Stimulated activated CD4-positive, alpha-beta T cell treated with anti-CD3 and anti-CD28 coated beads, Interleukin-1b, Interleukin-23, amount 100 ng/mL, for 24 hours (primary cell): ENCODE data around the gene XYLT2.
A peak's percentile ranks its signal among the peaks of the same experiment; 100 is the strongest.

ENCODE experiments used
- DNase-seq, 4 experiments: peaks; one replicate each; pipeline ENCODE4 v3.0.0-alpha.2; 2020; ENCODE audit warnings: low read depth in 4 of 4, low spot score in 1 of 4

Gene XYLT2

DNA sequence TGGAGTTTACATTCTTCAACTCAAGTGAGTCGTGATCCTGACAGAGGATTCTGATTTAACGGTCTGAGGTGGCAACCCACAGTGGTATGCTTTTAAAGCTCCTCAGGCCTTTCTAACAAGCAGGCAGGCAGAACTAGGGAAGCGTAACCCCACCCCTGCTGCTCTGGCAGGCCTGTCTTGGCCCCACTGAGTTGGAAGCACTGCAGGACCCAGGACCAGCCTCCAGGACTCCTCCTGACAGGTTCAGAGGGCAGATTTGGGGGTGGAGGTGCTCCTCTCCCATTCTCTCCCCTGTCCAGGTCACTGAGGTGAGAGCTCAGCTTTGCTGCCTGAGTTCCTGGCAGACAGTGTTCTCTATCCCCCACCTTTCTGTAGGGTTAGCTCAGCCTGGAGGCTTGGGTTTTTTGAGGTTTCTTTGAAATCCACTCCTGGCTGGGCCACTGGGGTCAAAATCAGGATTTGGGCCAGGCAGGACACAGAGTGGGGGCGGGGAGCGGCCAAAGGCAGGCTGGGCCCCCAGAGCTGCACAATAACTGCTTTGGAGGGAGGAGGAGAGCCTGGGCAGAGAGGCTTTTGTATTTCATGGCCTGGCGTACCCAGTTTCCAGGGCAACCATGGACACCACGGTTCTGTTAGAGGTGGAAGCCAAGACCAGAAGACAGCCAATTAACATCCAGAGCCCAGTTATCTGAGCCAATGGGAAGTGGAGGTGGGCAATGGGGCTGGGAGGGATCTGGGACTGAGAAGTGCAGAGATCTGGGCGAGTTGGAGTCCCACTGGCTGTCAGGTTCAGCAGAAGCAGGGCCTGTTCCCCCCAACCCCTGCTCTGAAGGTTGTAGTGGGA lies 17.5 kb downstream of the XYLT2 start:
- DNase-seq = no peak

DNA sequence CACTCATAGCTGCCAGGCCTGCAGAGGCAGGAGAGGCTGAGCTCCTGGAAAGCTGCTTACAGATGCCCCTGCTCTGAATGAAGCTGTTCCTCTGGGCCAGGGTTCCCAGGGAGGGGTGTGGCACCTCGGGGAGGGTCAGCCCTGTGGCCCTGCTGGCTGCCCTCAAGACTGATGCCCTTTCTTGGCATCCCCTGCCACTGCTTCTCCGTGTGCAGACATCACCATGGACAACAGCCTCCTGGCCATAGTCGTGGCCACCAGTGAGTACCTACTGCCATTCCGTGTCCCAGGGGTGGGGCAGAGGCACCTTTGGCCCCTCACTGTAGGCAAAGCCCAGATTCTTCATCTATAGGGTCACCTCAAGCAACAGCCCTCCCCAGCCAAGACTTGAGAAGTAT lies 18.1 kb downstream of the XYLT2 start:
- DNase-seq = no peak

DNA sequence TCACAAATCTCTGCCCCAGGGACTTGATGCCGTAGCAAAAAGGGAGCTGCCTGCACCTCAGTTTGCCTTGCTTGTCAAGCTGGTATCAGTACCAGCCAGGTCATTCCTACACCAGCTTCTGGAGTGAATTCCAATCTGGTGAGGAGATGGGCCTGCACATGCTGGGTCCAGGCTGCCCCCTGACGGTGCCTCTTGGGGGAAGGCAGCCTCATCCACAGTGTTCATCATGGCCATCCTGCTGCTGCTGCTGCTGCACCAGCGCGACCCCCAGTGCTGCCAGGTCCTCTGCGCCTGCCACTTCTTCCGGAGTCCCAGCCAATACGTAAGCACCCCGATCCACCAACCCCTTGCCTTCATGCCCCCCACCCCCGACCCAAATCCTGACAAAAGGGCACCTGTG lies 18.8 kb downstream of the XYLT2 start:
- no peak for DNase-seq

DNA sequence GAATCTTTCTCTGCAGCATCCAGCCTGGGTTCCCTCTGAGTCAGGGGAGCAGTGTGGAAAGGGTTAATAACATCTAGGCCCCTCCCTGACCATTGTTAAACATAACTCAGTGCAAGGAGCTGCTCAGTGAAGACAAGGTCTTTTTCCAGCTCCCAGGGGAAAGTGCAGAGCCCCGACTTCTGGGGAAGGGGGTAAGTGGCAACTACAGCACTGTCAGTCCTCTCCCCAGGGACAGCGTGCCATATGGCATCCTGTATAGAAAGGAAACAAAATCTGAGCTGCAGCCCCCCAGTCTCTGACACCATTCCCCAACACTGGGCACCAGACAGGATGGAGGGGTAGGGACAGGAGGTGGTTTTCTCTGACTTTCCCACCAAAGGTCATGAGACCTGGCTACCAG lies 19.2 kb downstream of the XYLT2 start:
- DNase-seq = no peak

DNA sequence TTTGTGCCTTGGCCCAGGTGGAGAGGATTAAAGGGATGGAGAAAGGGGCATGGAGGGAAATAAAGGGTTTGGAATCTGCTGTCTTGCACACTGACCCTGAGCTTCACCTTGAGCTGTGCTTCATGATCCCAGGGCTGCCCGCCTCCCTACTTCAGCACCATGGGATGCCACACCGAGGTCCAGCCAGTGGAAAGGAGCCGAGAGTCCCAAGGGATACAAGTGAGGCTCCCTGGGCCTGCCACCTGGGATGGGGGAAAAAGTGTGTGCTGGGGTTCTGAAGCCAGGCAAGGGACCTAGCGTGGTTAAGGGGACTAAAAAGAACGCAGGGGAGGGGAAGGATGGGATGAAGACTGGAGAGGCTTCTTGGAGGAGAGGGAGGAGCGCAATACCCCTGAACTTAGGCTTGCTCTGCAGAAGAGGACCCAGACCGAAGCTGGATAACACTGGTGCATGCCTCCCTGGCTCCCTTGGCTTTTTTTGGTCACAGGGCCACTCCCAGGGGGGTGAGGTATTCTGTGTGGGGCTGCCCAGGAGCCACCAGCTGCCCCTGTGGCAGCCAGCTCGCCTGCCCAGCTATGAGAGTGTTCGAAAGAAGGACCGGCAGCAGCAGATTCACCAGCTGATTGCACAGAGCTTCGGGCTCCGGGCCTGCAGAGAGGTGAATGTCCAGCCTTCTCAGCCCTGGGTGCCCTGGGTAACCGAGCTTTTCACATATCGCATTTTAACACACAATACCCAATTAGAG lies 19.9 kb downstream of the XYLT2 start:
- DNase-seq = no peak

DNA sequence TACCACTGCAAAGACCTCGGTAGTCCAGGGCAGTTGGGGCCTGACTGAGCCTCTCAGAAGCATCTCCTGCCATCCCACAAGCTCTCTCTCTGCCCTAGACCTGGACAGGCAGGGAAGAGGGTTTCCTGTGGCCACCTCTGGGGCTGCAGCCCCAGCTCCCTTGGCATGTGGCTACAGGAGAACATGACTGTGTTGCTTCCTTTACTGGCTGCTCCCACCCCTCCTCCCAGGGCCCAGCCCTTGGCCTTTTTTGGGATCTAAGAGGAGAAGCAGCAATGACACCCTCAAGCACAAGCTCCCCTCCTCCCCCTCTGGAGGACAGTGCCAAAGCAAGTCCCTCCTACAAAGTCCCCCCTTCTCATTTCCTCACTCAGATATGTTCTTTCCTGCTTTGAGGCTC lies 21.5 kb downstream of the XYLT2 start:
- DNase-seq = no peak

DNA sequence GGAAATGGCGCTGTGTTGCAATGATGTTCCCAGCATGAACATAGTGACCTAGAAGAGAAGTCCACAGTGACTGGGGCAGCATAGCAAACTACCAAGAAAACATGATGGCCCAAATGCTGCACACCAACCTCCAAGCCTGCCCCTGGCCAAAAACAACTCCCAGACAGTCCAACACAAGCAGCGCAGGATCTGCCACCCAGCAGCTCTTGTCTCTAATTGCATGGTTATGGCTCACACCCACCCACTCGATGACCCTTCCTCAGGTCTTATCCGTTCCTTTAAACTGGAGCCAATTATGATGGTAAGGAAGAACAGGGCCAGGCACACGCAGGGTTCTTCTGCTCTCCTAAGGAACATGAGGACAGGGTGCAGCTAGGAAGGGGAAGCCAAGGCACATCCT lies 24.1 kb downstream of the XYLT2 start:
- no peak for DNase-seq

DNA sequence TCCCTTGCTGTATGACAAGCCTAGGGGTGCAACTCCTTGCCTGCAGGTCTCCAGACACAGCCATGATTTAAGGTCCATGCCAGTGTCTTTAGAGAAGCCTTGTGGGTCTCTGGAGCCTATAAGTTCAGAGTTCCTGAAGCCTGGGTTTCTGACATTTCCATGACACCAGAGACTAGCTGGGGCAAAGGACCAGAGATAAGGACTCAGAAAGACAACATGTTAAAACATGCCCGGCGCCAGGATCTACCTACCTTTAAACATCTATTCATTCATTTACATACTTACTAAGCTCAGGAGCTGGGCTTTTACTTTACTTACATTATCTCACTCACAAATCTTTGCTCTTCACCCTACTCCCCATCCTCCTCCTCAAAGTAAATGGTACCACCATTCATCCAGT lies 25.6 kb downstream of the XYLT2 start:
- DNase-seq = no peak

DNA sequence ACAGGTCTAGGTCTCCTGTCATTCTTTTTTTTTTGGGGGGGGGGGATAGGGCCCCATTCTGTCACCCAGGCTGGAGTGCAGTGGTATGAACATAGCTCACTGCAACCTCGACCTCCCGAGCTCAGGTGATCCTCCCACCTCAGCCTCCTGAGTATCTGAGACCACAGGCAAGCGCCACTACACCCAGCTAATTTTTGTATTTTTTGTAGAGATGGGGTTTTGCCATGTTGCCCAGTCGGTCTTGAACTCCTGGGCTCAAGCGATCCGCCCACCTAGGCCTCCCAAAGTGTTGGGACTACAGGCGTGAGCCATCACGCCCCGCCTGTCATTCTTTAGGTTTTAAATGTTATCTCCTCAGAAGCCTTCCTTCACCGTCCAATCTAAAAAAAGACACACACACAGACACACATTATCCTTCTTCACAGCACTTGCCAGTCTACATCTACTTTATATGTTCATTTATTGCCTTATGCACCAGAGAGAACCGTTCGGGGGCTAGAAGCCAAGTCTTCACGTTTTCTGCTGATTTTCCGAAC lies 26.4 kb downstream of the XYLT2 start:
- DNase-seq = no peak

DNA sequence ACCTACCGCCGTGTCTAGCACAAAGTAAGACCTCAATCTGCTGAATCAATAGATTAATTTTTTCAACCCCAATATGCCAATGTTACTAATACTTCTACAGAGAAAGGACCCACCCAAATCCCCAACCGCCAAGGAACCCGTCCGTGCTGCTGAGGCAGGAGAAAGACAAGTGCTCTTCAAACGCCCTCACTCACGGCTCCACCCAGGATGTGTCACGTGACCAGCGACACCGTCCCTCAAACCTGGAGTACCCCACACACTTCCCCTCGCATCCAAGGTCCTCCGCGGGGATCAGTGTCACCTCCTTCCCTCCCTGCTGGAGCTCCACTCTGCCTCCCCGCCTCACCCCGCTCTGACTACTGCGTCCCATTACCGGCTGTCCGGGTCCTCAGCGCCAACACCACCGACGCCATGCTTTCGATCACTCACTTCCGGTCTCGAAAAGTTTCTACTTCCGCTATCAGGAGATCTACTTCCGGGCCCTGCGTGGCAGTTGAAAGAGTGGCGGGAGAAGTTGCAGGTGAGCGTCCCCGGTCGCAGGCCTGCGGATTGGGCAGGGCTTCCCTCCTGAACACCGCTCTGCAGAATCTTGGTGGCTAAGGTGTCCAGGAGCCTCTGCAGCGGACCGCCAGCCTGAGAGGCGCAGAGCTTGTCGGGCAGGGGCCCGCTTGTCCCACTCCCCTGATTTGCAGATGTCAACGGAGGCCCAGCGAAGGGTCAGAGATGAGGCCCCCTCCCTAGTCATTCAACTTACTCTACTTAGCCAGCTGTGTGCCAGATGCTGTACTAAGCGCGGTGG lies 27.0 kb downstream of the XYLT2 start, which contains the start of the genes EME1 and MRPL27:
Gene EME1 (plus strand): TSS at position 472 of the 799 bp plus-strand sequence. CDS start 1,980 bp downstream, outside the sequence.
Gene MRPL27 (minus strand): TSS at position 427 of the 799 bp plus-strand sequence. CDS start 14 bp downstream, at position 413.
- DNase-seq = peak; percentile 60 to 78 (median 72)

DNA sequence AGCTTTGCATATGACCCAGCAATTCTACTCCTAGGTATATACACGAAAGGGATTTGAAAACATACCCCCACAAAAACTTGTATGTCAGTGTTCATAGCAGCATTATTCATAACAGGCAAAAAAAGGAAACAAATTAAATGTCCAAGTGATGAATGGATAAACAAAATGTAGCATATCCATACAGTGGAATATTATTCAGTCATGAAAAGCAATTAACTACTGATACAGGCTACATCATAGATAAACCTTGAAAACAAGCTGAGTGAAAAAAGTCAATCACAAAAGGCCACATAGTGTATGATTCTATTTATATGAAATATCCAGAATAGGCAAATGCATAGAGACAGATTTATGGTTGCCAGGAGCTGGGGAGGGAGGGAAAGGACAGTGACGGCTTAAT lies 27.8 kb downstream of the XYLT2 start:
- DNase-seq = no peak

DNA sequence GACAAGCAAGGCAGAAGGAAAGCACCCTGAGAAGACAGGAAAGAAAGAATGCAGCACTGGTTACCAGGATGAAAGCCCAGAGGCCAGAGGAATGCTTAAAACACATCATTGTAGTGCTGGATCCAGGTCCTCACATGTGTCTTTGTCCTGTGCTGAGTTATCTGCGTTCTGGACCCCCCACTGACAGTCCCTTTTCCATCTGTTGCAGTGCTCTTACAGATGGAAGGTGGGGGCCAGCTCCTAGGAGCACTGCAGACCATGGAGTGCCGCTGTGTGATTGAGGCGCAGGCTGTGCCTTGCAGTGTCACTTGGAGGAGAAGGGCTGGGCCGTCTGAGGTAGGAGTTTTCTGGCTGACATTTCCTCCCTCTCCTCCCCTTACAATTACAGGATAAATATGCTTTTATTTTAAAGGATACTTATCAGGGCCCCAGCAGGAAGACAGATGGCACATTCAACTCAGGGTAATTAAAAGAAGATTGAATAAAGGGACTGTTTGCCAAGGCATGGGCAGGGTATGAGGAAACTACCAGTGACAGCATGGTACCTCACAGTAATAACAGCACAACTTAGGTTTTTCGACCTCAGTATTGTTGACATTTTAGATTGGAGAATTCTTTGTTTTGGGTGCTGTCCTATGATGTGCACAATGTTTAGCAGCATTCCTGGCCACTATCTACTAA lies 30.1 kb downstream of the XYLT2 start:
- DNase-seq = no peak

DNA sequence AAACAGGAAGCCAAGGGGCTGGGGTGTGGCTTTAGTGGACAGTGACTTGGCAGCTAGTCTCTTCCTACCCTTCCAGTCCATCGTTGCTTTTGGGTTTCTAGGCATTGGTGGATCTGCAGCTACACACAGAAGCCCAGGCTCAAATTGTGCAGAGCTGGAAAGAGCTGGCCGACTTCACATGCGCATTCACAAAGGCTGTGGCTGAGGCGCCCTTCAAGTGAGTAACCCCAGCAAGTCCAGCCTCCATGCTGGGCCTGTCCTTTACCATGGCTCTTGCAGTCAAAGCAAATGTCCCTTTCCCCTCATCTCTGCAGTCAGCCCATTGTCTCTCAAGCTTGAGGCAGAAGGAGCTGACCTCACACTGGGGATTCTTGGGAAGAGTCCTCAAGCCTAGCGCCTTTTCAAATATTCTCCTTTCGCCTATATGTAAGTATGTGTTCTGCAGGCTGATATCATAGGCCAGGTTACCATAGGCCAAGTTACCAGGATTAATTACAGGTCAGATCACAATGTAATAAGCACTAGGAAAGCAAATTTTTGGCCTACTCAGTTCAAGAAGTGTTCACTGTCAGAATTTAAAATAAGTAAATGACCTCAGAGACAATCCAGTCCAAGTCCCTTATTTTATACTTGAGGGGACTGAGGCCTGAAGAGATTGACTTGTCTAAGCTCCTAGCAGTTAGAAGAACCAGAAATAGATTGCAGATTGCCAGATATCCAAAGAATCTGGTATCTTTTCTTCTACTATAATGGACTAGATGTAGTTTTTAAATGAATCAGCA lies 33.6 kb downstream of the XYLT2 start:
- no peak for DNase-seq

DNA sequence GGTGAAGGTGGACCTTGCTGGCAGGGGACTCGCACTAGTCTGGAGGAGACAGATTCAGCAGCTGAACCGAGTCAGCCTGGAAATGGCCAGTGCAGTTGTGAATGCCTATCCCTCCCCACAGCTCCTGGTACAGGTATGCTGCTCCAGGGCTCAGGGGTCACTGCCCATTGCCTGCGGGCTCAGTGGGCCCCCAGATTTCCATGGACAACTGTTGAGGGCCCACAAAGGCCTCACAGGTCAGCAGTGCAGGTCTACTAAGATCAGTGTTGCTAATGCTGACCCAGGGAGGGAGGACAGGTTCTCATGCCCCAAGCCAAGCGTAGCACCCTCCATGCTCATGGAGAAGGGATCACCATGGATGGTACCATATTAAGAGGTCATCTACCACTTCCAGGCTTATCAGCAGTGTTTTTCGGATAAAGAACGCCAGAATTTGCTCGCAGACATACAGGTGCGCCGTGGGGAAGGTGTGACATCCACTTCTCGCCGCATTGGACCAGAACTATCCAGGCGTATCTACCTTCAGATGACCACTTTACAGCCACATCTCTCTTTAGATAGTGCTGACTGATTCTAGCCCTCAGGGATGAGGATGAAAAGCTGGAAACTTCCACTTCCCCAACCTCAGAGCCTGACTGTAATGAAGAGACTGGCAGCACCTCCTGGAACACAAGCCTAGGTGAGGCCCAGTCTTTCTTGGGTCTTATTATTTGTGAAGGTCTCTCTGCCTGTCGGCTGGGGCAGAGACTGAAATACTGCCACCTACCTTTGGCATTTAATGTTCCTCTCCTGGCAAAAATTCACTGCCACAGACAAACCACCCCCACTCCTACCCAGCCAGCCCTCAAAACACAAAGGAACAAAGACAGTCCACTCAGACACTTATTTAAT lies 34.7 kb downstream of the XYLT2 start:
- no peak for DNase-seq

DNA sequence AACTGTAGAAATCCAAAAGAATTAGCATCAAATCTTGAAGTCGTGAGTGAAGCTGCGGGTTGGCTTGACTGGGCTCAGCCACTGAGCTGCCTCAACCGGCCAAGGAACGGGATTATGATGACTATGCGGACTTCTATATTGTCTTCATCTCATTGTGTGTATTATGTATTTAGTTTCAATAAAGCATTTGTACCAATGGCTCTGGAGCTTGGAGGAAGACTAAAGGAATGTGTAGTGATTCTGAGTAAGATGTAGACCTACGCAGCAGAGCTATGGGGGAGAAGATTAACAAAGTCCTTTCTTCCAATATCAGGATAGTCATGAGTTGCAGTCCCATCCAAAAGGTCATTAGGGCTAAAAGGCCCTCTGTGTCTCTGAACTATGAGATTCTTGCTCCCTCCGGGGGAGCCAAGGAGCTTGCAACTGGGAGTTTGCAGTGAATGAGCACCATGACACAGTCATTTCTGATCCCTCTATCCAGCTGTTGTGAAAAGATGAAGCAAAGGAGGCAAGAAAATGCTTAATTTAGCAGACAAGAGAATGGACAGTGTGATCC lies 35.4 kb downstream of the XYLT2 start:
- no peak for DNase-seq

DNA sequence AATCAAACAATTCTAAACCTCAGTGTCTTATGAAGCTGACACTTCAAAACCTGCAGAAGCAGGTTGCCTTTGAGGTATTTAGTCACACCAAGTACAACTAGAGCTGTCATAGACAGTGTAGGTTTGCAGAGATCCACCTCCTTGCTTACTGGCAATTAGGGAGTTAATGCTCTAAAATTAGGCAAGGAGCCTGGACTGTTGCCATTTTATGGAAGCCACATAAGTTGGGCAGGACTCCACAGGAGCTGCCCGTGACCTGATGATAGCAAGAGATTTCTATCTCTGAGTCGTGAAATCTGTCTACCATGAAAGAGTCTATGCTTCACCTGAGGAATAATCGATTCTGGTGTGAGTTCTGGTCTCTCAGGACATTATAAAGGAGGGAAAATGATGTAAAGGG lies 36.0 kb downstream of the XYLT2 start:
- DNase-seq = no peak

DNA sequence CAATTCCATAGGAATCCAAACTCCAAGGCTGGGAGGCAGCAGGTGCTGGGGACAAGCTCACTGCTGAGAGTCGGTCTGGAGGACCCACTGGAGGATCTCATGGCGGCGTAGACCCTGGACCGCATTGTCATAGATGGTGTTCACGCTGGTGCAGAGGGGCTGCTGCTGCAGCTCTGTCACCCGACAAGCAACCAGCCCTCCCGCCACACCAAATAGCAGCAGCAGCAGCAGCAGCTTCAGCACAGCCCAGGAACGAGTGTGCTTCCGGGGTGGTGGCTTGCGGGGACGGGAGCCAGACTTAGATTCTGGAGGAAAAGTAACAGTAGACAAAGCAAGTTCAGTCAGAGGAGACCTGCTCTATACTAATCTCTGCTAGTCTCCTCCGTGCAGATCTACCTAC lies 37.0 kb downstream of the XYLT2 start:
- no peak for DNase-seq

DNA sequence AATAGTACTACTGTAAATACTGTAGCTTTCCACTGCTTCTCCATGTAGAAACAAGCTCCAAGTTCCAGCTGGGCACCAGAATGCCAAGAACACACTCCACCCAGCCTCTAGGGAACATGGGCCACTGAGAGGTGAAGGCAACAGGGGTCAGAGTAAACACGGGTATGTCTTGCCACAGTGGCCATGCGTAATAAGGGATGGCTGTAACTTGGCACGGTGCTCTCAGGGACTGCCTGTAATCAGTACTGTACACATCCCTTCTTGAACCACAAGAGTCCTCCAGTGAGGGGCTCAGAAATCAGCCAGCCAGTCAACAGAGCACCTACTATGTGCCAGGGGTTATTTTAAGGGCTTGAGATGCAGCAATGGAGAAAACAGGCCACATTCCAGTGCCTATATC lies 40.6 kb downstream of the XYLT2 start:
- no peak for DNase-seq

DNA sequence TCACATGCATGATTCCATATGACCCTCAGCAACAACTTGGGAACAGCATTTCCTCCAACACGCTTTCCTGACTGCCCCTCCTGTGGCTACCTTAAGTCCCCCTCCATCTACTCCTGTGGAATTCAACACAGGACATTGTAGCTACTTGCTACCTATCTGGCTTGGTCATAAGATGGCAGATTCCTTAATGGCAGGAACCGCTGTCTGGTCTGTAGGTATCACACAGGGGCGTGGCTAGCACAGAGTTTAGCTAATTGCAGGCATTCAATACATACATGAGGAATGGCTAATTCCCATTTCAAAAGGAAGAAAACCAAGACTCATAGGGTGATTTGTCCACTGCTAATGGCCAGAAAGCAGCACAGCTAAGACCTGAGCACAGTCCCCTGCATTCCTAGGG lies 42.8 kb downstream of the XYLT2 start:
- no peak for DNase-seq
